PC-9 (cell line): ENCODE data around the gene CHRNG.

Source experiments
- EZH2 ChIP-seq: fragments of 200-600 bp; sonication (generic); IDR thresholded peaks from 2 replicates; pipeline ENCODE4 v1.8.0; 2017; ENCODE audit warnings: antibody characterized with exemption, low read depth
- TF ChIP-seq, protein P1 (sequence below): fragments of 200-600 bp; sonication (generic); conservative IDR thresholded peaks from 2 replicates; pipeline ENCODE4 v1.6.1; 2017; ENCODE audit warnings: mixed run types, antibody characterized with exemption, mild to moderate bottlenecking, moderate library complexity

DNA sequence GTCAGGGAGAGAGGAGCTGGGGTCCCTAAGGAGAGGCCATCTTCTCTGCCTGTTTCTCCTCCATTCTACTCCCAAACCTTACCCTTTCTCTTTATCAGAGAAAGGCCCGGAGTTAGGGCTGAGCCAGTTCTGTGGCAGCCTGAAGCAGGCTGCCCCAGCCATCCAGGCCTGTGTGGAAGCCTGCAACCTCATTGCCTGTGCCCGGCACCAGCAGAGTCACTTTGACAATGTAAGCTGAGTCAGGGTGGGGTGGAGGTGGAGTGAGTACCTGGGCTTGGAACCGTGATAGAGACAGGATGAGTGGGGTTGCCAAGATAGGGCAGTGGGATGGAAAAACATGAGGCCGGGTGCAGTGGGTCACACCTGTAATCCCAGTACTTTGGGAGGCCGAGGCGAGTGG is 5.2 kb downstream of the CHRNG start:
- TF ChIP-seq, protein P1, sequence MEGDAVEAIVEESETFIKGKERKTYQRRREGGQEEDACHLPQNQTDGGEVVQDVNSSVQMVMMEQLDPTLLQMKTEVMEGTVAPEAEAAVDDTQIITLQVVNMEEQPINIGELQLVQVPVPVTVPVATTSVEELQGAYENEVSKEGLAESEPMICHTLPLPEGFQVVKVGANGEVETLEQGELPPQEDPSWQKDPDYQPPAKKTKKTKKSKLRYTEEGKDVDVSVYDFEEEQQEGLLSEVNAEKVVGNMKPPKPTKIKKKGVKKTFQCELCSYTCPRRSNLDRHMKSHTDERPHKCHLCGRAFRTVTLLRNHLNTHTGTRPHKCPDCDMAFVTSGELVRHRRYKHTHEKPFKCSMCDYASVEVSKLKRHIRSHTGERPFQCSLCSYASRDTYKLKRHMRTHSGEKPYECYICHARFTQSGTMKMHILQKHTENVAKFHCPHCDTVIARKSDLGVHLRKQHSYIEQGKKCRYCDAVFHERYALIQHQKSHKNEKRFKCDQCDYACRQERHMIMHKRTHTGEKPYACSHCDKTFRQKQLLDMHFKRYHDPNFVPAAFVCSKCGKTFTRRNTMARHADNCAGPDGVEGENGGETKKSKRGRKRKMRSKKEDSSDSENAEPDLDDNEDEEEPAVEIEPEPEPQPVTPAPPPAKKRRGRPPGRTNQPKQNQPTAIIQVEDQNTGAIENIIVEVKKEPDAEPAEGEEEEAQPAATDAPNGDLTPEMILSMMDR = no peak
- TF ChIP-seq EZH2 = no peak
